ENCODE results near the gene SPATA4. TPM values are rescaled to one million over a fixed set of nuclear protein-coding genes. Genes with fewer than 3 reads are reported as not detected.

SPATA4 gene
- total RNA-seq, result 0.20 to 0.74 TPM (median 0.40 TPM) in 3 replicates

DNA sequence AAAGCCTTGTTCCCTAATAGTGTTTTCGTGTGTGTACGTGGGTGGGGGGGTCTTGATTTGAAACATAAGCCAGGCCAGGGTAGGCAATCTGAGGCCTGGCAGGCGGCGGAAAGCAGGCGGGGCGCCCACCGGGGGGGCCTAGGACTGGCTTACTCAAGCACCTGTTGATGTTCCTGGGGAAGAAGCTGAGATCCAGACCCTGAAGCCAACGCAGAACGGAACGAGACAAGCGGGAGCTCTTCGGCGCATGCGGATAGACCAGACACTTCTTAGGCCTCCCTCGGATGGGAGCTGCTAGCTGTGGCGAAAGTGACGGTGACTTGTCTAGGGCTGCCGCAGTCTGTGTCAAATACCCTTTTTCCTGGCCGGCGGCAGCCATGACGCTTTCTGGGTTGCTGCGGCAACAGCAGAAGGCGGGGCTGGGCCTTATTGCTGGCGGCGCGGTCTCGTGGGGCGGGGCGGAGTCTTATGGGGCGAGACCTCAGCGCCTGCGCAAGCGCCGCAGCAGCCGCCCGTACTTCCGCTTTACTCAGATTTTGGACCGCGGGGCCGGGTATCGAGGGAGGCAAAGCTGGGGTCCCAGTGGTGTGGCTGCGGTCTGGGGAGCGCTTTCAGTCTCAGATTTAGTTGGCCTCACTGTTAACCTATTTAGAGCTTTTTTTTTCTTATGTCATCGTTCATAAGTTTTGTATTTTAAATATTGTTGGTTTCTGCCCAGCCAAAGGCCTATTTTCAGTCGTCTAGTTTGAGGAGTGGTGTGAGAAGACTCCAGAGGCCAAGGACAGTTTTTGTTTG, at the start of gene SPATA4:
SPATA4 (minus strand) TSS at position 402 of the 795 bp plus-strand sequence; CDS start at position 379, 23 bp downstream.
- peak; percentile 87 to 95 for DNase-seq (ENCODE audit: low spot score in 2 of 2, unreplicated experiment in 2 of 2)
- H3K9me3 Mint-ChIP-seq, result peaks cover 2% of the 10 kb centered on the region
- no peaks in the 10 kb centered on the region for H3K36me3 Mint-ChIP-seq
- peaks cover 8% of the 10 kb centered on the region for H3K4me1 Mint-ChIP-seq
- peaks cover 1% of the 10 kb centered on the region for H3K27me3 Mint-ChIP-seq (ENCODE audit: low read depth)
- H3K4me3 Mint-ChIP-seq, result peak within 1 kb of the TSS; percentile 91
- TF ChIP-seq, protein P1, sequence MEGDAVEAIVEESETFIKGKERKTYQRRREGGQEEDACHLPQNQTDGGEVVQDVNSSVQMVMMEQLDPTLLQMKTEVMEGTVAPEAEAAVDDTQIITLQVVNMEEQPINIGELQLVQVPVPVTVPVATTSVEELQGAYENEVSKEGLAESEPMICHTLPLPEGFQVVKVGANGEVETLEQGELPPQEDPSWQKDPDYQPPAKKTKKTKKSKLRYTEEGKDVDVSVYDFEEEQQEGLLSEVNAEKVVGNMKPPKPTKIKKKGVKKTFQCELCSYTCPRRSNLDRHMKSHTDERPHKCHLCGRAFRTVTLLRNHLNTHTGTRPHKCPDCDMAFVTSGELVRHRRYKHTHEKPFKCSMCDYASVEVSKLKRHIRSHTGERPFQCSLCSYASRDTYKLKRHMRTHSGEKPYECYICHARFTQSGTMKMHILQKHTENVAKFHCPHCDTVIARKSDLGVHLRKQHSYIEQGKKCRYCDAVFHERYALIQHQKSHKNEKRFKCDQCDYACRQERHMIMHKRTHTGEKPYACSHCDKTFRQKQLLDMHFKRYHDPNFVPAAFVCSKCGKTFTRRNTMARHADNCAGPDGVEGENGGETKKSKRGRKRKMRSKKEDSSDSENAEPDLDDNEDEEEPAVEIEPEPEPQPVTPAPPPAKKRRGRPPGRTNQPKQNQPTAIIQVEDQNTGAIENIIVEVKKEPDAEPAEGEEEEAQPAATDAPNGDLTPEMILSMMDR (IDR thresholded peaks at IDR 0.05; ENCODE audit: unreplicated experiment), result no peak
- peak within 1 kb of the TSS; percentile 96 for H3K27ac Mint-ChIP-seq

DNA sequence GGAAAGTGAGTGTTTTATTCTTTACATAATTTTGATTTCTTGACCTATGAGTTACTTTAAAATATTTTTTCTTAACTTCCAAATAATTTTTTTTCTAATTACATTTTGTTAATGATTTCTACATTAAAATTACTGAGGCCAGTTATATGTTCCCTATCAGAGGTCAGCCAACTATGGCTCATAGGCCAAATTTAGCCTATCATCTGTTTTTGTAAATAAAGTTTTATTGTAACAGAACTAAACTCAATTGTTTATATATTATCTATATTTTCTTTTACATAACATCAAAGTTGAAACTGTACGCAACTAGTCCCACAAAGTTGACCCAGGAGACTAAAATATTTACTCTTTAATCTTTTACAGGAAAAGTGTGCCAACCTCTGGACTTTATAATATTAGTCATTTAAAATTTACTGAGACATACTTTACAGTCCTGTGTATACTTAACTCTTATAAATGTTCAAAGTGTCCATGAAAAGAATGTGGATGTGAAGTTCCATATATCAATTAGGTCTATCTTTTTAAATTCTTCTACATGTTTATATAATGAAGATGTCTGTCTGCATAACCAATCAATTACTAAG, 47.5 kb upstream of the SPATA4 start:
- Mint-ChIP-seq H3K27ac (no peak overlapping the region), H3K27me3 (ENCODE audit: low read depth) (no peaks in the 10 kb centered on the region), H3K9me3 (no peaks in the 10 kb centered on the region), H3K4me1 (peaks cover 10% of the 10 kb centered on the region), H3K36me3 (no peaks in the 10 kb centered on the region), H3K4me3 (no peak overlapping the region)
- TF ChIP-seq, protein P1 (IDR thresholded peaks at IDR 0.05; ENCODE audit: unreplicated experiment), result no peak
- no peak for DNase-seq (ENCODE audit: low spot score in 2 of 2, unreplicated experiment in 2 of 2)

DNA sequence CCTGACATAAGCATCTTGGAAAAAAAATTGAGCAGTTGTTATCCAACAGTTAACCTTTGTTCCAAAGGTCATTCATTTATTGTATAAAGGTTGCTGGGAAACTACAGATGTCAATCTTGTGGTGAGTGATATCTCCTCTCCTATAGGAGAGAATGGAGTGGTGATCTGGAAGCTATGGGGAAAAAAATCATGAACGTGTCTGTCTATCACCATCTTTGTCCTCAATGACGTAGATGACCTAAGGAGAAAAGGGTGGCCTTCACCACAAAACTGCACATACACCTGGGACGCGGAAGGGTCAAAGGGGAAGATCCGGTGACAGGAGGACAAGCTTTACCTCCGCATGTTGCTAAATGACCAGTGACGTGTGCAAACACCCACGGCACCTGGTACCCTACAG, 46.3 kb upstream of the SPATA4 start:
- TF ChIP-seq, protein P1 (IDR thresholded peaks at IDR 0.05; ENCODE audit: unreplicated experiment), result no peak
- no peaks in the 10 kb centered on the region for H3K27me3 Mint-ChIP-seq (ENCODE audit: low read depth)
- H3K36me3 Mint-ChIP-seq, result no peaks in the 10 kb centered on the region
- H3K27ac Mint-ChIP-seq, result no peak overlapping the region
- no peaks in the 10 kb centered on the region for H3K9me3 Mint-ChIP-seq
- H3K4me3 Mint-ChIP-seq, result no peak overlapping the region
- DNase-seq (ENCODE audit: low spot score in 2 of 2, unreplicated experiment in 2 of 2), result no peak
- peaks cover 15% of the 10 kb centered on the region for H3K4me1 Mint-ChIP-seq

DNA sequence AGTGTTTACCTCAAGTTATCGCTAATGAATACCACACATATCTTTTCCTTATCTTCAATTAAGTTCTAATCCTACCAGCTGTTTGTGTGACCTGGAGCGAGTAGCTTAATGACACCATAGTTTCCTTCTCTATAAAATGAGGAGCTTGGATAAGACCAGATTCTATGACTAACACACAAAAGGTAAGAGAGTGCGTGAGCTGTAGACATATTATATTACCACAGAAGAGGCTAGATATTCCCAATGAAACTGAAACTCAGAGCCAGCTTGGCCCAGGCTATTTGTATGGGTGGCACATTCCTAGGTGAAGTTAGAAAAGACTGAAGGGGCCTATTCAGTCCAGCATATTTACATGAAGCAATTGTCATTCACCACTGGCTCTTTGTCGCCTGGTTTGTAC, 43.4 kb upstream of the SPATA4 start:
- Mint-ChIP-seq H3K9me3 (no peaks in the 10 kb centered on the region), H3K27ac (no peak overlapping the region), H3K4me3 (no peak overlapping the region), H3K36me3 (no peaks in the 10 kb centered on the region), H3K27me3 (ENCODE audit: low read depth) (no peaks in the 10 kb centered on the region), H3K4me1 (peaks cover 15% of the 10 kb centered on the region)
- TF ChIP-seq, protein P1 (IDR thresholded peaks at IDR 0.05; ENCODE audit: unreplicated experiment), result no peak
- no peak for DNase-seq (ENCODE audit: low spot score in 2 of 2, unreplicated experiment in 2 of 2)

DNA sequence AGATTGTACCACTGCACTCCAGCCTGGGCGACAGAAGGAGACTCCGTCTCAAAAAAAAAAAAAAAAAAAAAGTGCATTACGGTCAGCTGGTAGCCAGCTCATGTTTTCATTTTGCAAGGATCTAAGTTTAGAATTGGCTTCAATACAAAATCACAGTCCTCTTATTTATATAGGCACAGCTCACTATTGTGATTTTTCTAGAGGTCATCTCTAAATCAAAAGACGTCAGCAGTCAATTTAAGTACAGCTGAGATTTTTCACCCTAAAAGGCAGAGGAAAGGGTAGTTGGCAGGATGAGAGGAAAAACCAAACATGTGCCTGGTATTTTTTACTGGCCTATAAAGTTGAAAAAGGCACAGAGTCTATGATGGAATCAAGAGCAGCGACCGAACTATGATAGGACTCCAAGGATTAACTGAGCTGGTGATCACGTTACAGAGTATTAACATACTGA, 42.8 kb upstream of the SPATA4 start:
- H3K4me1 Mint-ChIP-seq, result peaks cover 15% of the 10 kb centered on the region
- H3K27me3 Mint-ChIP-seq (ENCODE audit: low read depth), result no peaks in the 10 kb centered on the region
- H3K9me3 Mint-ChIP-seq, result no peaks in the 10 kb centered on the region
- no peak for DNase-seq (ENCODE audit: low spot score in 2 of 2, unreplicated experiment in 2 of 2)
- H3K27ac Mint-ChIP-seq, result no peak overlapping the region
- no peak overlapping the region for H3K4me3 Mint-ChIP-seq
- TF ChIP-seq, protein P1 (IDR thresholded peaks at IDR 0.05; ENCODE audit: unreplicated experiment), result no peak
- H3K36me3 Mint-ChIP-seq, result no peaks in the 10 kb centered on the region
